Amygdala (tissue), 56 donors: ENCODE measurements around the gene TACO1.
A peak's percentile ranks its signal among the peaks of the same experiment; 100 is the strongest.

Experiments
- DNase-seq, 56 donors: peaks; one replicate each; lab custom pipeline; 2025; lab: John Stamatoyannopoulos, UW

The TACO1 gene

GRCh38 chr17:63634816-63635215 is 34.1 kb downstream of the TACO1 start:
- no peak for DNase-seq

GRCh38 chr17:63635290-63635689 is 34.6 kb downstream of the TACO1 start:
- DNase-seq = no peak

- peak in 40 of 56 donors; percentile 1 to 80 (median 28) for DNase-seq
Measured at GRCh38 chr17:63635787-63636186, 35.1 kb downstream of the TACO1 start.

GRCh38 chr17:63639125-63639524 is 38.4 kb downstream of the TACO1 start:
- no peak for DNase-seq

- DNase-seq = no peak
Measured at GRCh38 chr17:63640038-63640437, 39.3 kb downstream of the TACO1 start.

GRCh38 chr17:63641692-63642448 is 41.2 kb downstream of the TACO1 start:
- peak in 19 of 56 donors; percentile 6 to 73 (median 20) for DNase-seq

GRCh38 chr17:63644846-63645245 is 44.2 kb downstream of the TACO1 start:
- no peak for DNase-seq

DNA sequence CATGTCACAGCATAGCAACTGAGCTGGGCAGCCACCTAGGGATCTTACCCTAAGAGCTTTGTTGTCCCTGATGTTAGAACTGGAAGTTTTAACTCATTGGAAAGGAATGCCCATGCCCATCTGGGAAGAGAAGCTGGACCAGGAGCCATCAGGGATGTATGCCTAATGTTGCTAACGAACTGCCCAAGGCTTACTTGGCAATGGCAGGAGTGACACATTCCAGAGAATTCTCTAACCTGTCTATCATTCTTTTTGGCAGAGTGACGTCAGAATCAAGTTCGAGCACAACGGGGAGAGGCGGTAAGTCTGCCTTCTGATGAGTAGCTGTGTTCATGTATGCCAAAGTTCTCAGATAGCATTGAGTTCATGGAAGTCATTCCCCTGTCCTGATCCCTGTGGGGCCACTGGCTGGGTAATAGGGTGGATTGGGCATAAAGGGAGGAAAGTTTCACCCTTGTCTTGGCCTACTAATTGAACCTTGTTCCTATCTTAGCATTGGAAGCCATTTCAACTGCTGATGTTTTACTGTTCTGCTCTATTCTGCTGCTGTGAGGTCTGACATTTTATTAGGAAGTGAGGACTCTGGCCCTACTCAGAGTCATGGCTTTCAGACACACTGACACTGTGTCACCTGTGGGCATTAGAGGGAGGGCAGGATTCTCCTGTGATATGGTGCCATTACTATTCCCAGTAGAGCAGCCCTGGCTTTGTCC is 45.2 kb downstream of the TACO1 start:
- no peak for DNase-seq

- DNase-seq = no peak
Measured at GRCh38 chr17:63646488-63646806, 45.8 kb downstream of the TACO1 start.

DNA sequence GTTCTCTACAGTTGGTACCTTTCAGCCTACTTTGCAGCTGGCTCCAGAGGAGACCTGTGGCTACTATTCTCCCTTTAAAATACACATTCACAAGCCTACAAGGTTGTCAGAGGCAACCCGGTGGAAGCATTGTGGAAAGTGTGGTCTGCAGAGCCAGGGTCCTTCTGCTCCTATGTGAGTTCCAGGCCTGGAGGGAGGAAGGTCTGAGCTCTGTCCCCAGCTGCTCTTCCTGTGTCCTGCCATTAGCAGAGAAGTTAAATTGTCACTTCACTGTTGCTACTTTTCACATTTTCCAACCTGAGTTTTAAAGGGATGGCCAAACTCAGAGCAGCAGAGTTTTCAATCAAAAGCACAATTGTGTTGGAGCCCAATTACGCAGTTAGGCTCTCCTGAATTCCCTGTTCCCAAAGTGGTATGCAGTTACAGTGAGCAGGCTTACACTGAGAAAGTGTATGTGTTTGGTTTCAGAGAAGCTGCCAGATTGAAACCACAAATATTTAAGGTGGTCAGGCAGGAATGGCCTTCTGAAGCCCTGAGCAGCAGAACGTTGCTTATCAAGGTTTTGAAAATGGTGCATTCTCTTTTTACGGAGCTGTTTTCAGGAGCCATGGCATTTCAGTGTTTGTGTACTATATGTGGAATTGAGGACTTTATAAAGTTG is 46.5 kb downstream of the TACO1 start:
- no peak for DNase-seq

DNA sequence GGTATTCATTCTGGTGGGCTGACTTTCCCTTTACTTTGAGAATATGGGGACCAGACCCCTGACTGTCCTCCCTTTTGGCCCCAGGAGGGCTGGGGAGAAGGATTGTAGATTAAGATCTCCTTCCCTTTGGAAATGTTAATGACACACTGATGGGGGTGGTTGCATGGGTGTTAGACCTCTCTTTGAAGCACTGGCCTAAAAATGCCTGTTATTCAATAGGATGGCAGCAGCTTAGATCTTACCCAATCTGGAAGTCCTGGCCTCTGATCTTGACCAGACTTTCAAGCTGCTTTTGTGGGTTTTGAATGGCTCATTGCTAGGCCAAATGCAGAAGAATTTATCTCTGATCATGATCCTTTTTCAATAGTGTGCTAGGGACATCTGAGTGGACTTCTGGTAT is 47.2 kb downstream of the TACO1 start:
- DNase-seq = no peak

- DNase-seq = peak in 1 of 56 donors; percentile 4
Measured at GRCh38 chr17:63649813-63650212, 49.1 kb downstream of the TACO1 start.

- no peak for DNase-seq
Measured at GRCh38 chr17:63652106-63652505, 51.4 kb downstream of the TACO1 start.

DNA sequence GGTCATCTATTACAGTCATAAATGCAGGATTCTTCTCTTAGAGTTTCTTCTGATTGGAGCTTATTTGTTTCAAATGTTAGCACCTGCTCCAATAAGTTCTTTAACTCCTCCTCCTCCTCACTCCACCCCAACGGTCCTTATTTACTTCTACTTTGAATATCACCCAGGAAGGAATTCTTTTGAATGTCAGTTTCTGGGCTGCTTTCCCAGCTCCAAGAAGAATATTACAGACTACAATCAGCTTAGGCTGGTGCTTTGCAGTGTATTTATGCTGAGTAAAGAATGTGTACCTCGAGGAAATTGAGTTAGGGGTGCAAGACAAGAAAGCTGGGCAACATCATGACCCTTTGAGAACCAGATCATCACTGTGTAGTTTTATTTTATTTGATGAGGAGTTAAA is 52.4 kb downstream of the TACO1 start:
- no peak for DNase-seq

DNA sequence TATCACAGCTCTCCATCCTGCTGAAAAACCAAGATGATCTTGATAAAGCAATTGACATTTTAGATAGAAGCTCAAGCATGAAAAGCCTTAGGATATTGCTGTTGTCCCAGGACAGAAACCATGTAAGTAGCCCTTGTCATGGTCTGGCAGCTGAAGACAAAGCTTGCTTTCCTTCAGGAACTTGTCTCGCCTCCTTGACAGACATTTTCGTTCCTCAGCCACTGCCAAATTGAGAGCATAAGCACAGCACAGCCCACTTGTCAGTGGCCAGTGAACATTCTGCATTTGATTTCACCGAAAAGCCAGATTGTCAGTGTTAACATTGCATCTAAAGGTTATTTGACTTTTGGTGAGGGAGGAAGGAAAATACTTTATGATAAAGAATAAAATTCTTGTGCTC is 57.1 kb downstream of the TACO1 start:
- DNase-seq = no peak
